Nephron progenitor cell (in vitro differentiated cells): Measurements from ENCODE around the gene GTF2F2.

Experiments
- DNase-seq: peaks from one replicate; pipeline ENCODE4 v3.0.0; 2021
- H3K27ac Mint-ChIP-seq: 2 replicates; pipeline ENCODE4 v1.8.0; 2021; ENCODE audit warnings: mild to moderate bottlenecking, moderate library complexity, mixed read lengths
- H3K27me3 Mint-ChIP-seq: 2 replicates; pipeline ENCODE4 v1.8.0; 2021; ENCODE audit warnings: mild to moderate bottlenecking, low read depth, mixed read lengths; ENCODE audit not compliant: poor library complexity
- H3K36me3 Mint-ChIP-seq: 2 replicates; pipeline ENCODE4 v1.8.0; 2021; ENCODE audit warnings: low read depth, mixed read lengths
- H3K4me1 Mint-ChIP-seq: 2 replicates; pipeline ENCODE4 v1.8.0; 2021; ENCODE audit warnings: mixed read lengths
- H3K4me3 Mint-ChIP-seq: 2 replicates; pipeline ENCODE4 v1.8.0; 2021; ENCODE audit warnings: mild to moderate bottlenecking, moderate library complexity, mixed read lengths
- H3K9me3 Mint-ChIP-seq: 2 replicates; pipeline ENCODE4 v1.8.0; 2021; ENCODE audit warnings: mild to moderate bottlenecking, moderate library complexity, mixed read lengths
- CTCF ChIP-seq: fragments of 200-600 bp; sonication (generic); IDR thresholded peaks from 2 replicates; pipeline ENCODE4 v1.5.0; 2021; ENCODE audit warnings: antibody characterized with exemption

The GTF2F2 gene

GRCh38 chr13:45231722-45232121 is 111.4 kb downstream of the GTF2F2 start:
- no peaks in the 10 kb centered on the region for H3K27me3 Mint-ChIP-seq
- no peak for TF ChIP-seq CTCF
- H3K36me3 Mint-ChIP-seq: peaks cover 18% of the 10 kb centered on the region

GRCh38 chr13:45232591-45232990 is 112.3 kb downstream of the GTF2F2 start:
- no peak overlapping the region for H3K4me3 Mint-ChIP-seq
- no peak for DNase-seq
- no peak for TF ChIP-seq CTCF

More at GRCh38 chr13:45231722-45232121, 111.4 kb downstream of the GTF2F2 start:
- DNase-seq: no peak
- Mint-ChIP-seq H3K4me3 (no peak overlapping the region), H3K9me3 (no peaks in the 10 kb centered on the region), H3K27ac (peak overlapping the region; percentile 89), H3K4me1 (peaks cover 8% of the 10 kb centered on the region)

GRCh38 chr13:45238945-45239795 is 118.9 kb downstream of the GTF2F2 start:
- Mint-ChIP-seq H3K4me3 (no peak overlapping the region), H3K9me3 (no peaks in the 10 kb centered on the region), H3K27ac (peak overlapping the region; percentile 26), H3K36me3 (no peaks in the 10 kb centered on the region), H3K4me1 (peaks cover 5% of the 10 kb centered on the region), H3K27me3 (no peaks in the 10 kb centered on the region)
- TF ChIP-seq CTCF: no peak
- no peak for DNase-seq

More at GRCh38 chr13:45232591-45232990, 112.3 kb downstream of the GTF2F2 start:
- H3K27me3 Mint-ChIP-seq: no peaks in the 10 kb centered on the region
- H3K9me3 Mint-ChIP-seq: no peaks in the 10 kb centered on the region
- peaks cover 8% of the 10 kb centered on the region for H3K4me1 Mint-ChIP-seq
- no peak overlapping the region for H3K27ac Mint-ChIP-seq
- H3K36me3 Mint-ChIP-seq: peaks cover 18% of the 10 kb centered on the region

GRCh38 chr13:45240143-45240542 is 119.8 kb downstream of the GTF2F2 start:
- no peak for DNase-seq
- Mint-ChIP-seq H3K27ac (no peak overlapping the region), H3K4me1 (peaks cover 5% of the 10 kb centered on the region), H3K27me3 (no peaks in the 10 kb centered on the region), H3K36me3 (peaks cover 4% of the 10 kb centered on the region), H3K4me3 (no peak overlapping the region), H3K9me3 (no peaks in the 10 kb centered on the region)
- no peak for TF ChIP-seq CTCF

GRCh38 chr13:45242070-45242469 is 121.8 kb downstream of the GTF2F2 start:
- H3K36me3 Mint-ChIP-seq: peaks cover 15% of the 10 kb centered on the region
- no peak for TF ChIP-seq CTCF
- no peak for DNase-seq
- peak overlapping the region; percentile 2 for H3K27ac Mint-ChIP-seq
- no peaks in the 10 kb centered on the region for H3K27me3 Mint-ChIP-seq
- no peaks in the 10 kb centered on the region for H3K9me3 Mint-ChIP-seq
- H3K4me1 Mint-ChIP-seq: peaks cover 5% of the 10 kb centered on the region
- no peak overlapping the region for H3K4me3 Mint-ChIP-seq

GRCh38 chr13:45242524-45242923 is 122.2 kb downstream of the GTF2F2 start:
- Mint-ChIP-seq H3K36me3 (peaks cover 15% of the 10 kb centered on the region), H3K9me3 (no peaks in the 10 kb centered on the region), H3K4me3 (no peak overlapping the region), H3K27me3 (no peaks in the 10 kb centered on the region), H3K27ac (no peak overlapping the region), H3K4me1 (peaks cover 5% of the 10 kb centered on the region)
- TF ChIP-seq CTCF: no peak
- DNase-seq: no peak
